Parathyroid adenoma (tissue), 2 donors: ENCODE measurements around the gene RNF182.

Source experiments
- H2AFZ ChIP-seq: fragments of 300-600 bp; sonication (generic); one replicate; pipeline ENCODE4 v1.7.0; 2017; ENCODE audit warnings: antibody characterized with exemption, mild to moderate bottlenecking
- H3K27ac ChIP-seq: fragments of 300-600 bp; sonication (generic); one replicate; pipeline ENCODE4 v1.7.0; 2017
- H3K27me3 ChIP-seq: fragments of 300-600 bp; sonication (generic); one replicate; pipeline ENCODE4 v1.7.0; 2017; ENCODE audit warnings: low read length; ENCODE audit not compliant: control insufficient read depth, insufficient read depth
- H3K36me3 ChIP-seq: fragments of 300-600 bp; sonication (generic); one replicate; pipeline ENCODE4 v1.7.0; 2017; ENCODE audit warnings: low read length; ENCODE audit not compliant: control insufficient read depth, insufficient read depth
- H3K4me1 ChIP-seq: fragments of 300-600 bp; sonication (generic); one replicate; pipeline ENCODE4 v1.7.0; 2017; ENCODE audit warnings: control low read depth
- H3K4me2 ChIP-seq: fragments of 300-600 bp; sonication (generic); one replicate; pipeline ENCODE4 v1.7.0; 2017; ENCODE audit warnings: low read length
- H3K4me3 ChIP-seq: fragments of 300-600 bp; sonication (generic); one replicate; pipeline ENCODE4 v1.7.0; 2017; ENCODE audit warnings: low read depth, low read length
- H3K79me2 ChIP-seq: fragments of 300-600 bp; sonication (generic); one replicate; pipeline ENCODE4 v1.7.0; 2017; ENCODE audit warnings: control low read depth
- H3K9ac ChIP-seq: fragments of 300-600 bp; sonication (generic); one replicate; pipeline ENCODE4 v1.7.0; 2017; ENCODE audit warnings: mild to moderate bottlenecking
- H3K9me3 ChIP-seq: fragments of 300-600 bp; sonication (generic); one replicate; pipeline ENCODE4 v1.7.0; 2017; ENCODE audit warnings: low read length; ENCODE audit not compliant: control insufficient read depth
- CTCF ChIP-seq: fragments of 300-600 bp; sonication (generic); IDR thresholded peaks from one replicate; pipeline ENCODE4 v1.7.0; 2017; ENCODE audit warnings: antibody characterized with exemption, mild to moderate bottlenecking
- donor health status: primary hyperparathyroidism.

Gene RNF182

GRCh38 chr6:13993416-13993815 is 68.7 kb downstream of the RNF182 start:
- H3K4me3 ChIP-seq: no peak overlapping the region
- H3K36me3 ChIP-seq: no peaks in the 10 kb centered on the region
- no peaks in the 10 kb centered on the region for H3K79me2 ChIP-seq
- H3K4me1 ChIP-seq: no peaks in the 10 kb centered on the region
- TF ChIP-seq CTCF: no peak
- H3K27me3 ChIP-seq: no peaks in the 10 kb centered on the region
- no peak overlapping the region for H3K9ac ChIP-seq
- H3K4me2 ChIP-seq: no peak overlapping the region
- H2AFZ ChIP-seq: no peak overlapping the region
- no peak overlapping the region for H3K27ac ChIP-seq
- no peaks in the 10 kb centered on the region for H3K9me3 ChIP-seq

GRCh38 chr6:13998356-13998755 is 73.6 kb downstream of the RNF182 start:
- no peak overlapping the region for H2AFZ ChIP-seq
- no peak for TF ChIP-seq CTCF
- H3K9me3 ChIP-seq: no peaks in the 10 kb centered on the region
- H3K4me3 ChIP-seq: no peak overlapping the region
- no peaks in the 10 kb centered on the region for H3K27me3 ChIP-seq
- no peaks in the 10 kb centered on the region for H3K36me3 ChIP-seq
- H3K27ac ChIP-seq: no peak overlapping the region
- H3K9ac ChIP-seq: no peak overlapping the region
- no peak overlapping the region for H3K4me2 ChIP-seq
- H3K4me1 ChIP-seq: no peaks in the 10 kb centered on the region
- no peaks in the 10 kb centered on the region for H3K79me2 ChIP-seq

GRCh38 chr6:14000901-14001300 is 76.1 kb downstream of the RNF182 start:
- H3K79me2 ChIP-seq: no peaks in the 10 kb centered on the region
- H3K4me2 ChIP-seq: no peak overlapping the region
- no peak for TF ChIP-seq CTCF
- H2AFZ ChIP-seq: no peak overlapping the region
- H3K36me3 ChIP-seq: no peaks in the 10 kb centered on the region
- H3K9ac ChIP-seq: no peak overlapping the region
- H3K27me3 ChIP-seq: no peaks in the 10 kb centered on the region
- no peaks in the 10 kb centered on the region for H3K4me1 ChIP-seq
- no peak overlapping the region for H3K27ac ChIP-seq
- no peak overlapping the region for H3K4me3 ChIP-seq
- H3K9me3 ChIP-seq: no peaks in the 10 kb centered on the region

- H3K4me2 ChIP-seq: no peak overlapping the region
- H3K36me3 ChIP-seq: no peaks in the 10 kb centered on the region
- H3K27ac ChIP-seq: no peak overlapping the region
- no peaks in the 10 kb centered on the region for H3K27me3 ChIP-seq
- H3K4me3 ChIP-seq: no peak overlapping the region
- no peaks in the 10 kb centered on the region for H3K79me2 ChIP-seq
- H3K9me3 ChIP-seq: no peaks in the 10 kb centered on the region
- no peak for TF ChIP-seq CTCF
- H2AFZ ChIP-seq: no peak overlapping the region
- H3K9ac ChIP-seq: no peak overlapping the region
- no peaks in the 10 kb centered on the region for H3K4me1 ChIP-seq
Measured at GRCh38 chr6:14001329-14002012, 76.7 kb downstream of the RNF182 start.
